ENCODE measurements around the gene ACTA2.

The ACTA2 gene

GRCh38 chr10:88923520-88923919 is 29.1 kb downstream of the ACTA2 start:
- no peak for TF ChIP-seq CTCF (IDR thresholded peaks at IDR 0.05)
- peaks cover 21% of the 10 kb centered on the region for H3K4me1 Mint-ChIP-seq
- no peaks in the 10 kb centered on the region for H3K9me3 Mint-ChIP-seq
- peak overlapping the region; percentile 14 for H3K27ac Mint-ChIP-seq
- no peaks in the 10 kb centered on the region for H3K36me3 Mint-ChIP-seq (ENCODE audit: low read depth)
- H3K27me3 Mint-ChIP-seq (ENCODE audit: low read depth, poor library complexity), result no peaks in the 10 kb centered on the region
- no peak overlapping the region for H3K4me3 Mint-ChIP-seq
- no peak for DNase-seq

GRCh38 chr10:88922041-88922440 is 30.5 kb downstream of the ACTA2 start:
- Mint-ChIP-seq H3K27me3 (ENCODE audit: low read depth, poor library complexity) (no peaks in the 10 kb centered on the region), H3K4me1 (peaks cover 15% of the 10 kb centered on the region), H3K27ac (no peak overlapping the region), H3K4me3 (no peak overlapping the region), H3K9me3 (no peaks in the 10 kb centered on the region), H3K36me3 (ENCODE audit: low read depth) (no peaks in the 10 kb centered on the region)
- TF ChIP-seq CTCF (IDR thresholded peaks at IDR 0.05), result no peak
- DNase-seq, result no peak

DNA sequence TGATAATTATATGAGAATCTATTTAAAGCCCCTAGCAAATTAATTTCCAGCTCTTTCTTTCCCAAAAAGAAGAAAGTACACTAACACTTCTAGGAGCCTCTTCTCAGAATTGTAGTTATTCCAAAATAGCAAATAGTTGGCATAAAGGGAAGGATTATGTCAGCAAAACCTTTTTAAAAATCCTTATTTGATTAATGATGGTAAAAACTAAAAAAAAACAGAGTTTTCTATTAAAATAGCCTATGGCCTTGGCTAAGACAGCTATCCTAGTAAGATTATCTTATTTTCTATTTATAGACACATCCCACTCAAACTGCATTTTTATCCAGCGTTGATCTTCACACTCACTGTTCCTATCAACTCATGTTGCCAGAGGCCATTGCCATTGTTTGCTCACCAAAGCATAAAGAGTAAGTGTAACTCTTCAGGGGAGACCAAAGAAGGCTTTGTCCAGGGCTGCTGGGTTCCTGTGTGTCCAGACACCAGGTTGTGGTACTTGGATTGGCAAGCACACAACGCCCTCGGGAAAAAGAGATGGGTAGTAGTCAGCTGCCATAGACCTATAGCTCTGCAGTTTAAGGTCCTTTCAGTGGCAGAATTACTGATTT is 31.5 kb downstream of the ACTA2 start:
- H3K27me3 Mint-ChIP-seq (ENCODE audit: low read depth, poor library complexity), result no peaks in the 10 kb centered on the region
- H3K9me3 Mint-ChIP-seq, result no peaks in the 10 kb centered on the region
- TF ChIP-seq CTCF (IDR thresholded peaks at IDR 0.05), result no peak
- H3K36me3 Mint-ChIP-seq (ENCODE audit: low read depth), result no peaks in the 10 kb centered on the region
- DNase-seq, result no peak
- no peak overlapping the region for H3K4me3 Mint-ChIP-seq
- H3K4me1 Mint-ChIP-seq, result peaks cover 12% of the 10 kb centered on the region
- H3K27ac Mint-ChIP-seq, result no peak overlapping the region

DNA sequence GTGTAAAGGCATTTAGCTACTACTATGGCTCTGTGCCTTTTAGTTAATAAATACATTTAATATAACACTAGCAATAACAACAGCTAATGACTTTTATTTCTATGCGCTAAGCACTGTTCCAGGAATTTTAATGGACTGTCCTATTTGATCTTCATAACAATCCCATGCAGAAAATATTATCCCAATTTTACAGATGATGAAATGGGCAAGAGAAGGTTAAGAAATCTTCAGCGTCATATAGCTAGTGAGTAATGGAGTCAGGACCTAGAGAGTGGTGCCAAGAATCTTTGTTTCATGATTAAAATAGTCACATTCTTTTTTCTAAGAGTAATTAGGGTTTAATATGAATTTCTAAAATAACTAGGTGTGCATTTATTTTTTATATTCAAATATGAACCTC is 32.4 kb downstream of the ACTA2 start:
- no peak overlapping the region for H3K27ac Mint-ChIP-seq
- no peak overlapping the region for H3K4me3 Mint-ChIP-seq
- TF ChIP-seq CTCF (IDR thresholded peaks at IDR 0.05), result no peak
- no peaks in the 10 kb centered on the region for H3K9me3 Mint-ChIP-seq
- H3K4me1 Mint-ChIP-seq, result peaks cover 12% of the 10 kb centered on the region
- DNase-seq, result no peak
- H3K36me3 Mint-ChIP-seq (ENCODE audit: low read depth), result no peaks in the 10 kb centered on the region
- no peaks in the 10 kb centered on the region for H3K27me3 Mint-ChIP-seq (ENCODE audit: low read depth, poor library complexity)

- Mint-ChIP-seq H3K27ac (no peak overlapping the region), H3K36me3 (ENCODE audit: low read depth) (no peaks in the 10 kb centered on the region), H3K27me3 (ENCODE audit: low read depth, poor library complexity) (no peaks in the 10 kb centered on the region), H3K9me3 (no peaks in the 10 kb centered on the region), H3K4me1 (peaks cover 7% of the 10 kb centered on the region), H3K4me3 (no peak overlapping the region)
- TF ChIP-seq CTCF (IDR thresholded peaks at IDR 0.05), result no peak
- DNase-seq, result no peak
Measured at GRCh38 chr10:88919041-88919440, 33.5 kb downstream of the ACTA2 start.

GRCh38 chr10:88918191-88918905 is 34.2 kb downstream of the ACTA2 start:
- Mint-ChIP-seq H3K36me3 (ENCODE audit: low read depth) (no peaks in the 10 kb centered on the region), H3K4me3 (no peak overlapping the region), H3K27me3 (ENCODE audit: low read depth, poor library complexity) (no peaks in the 10 kb centered on the region), H3K4me1 (peaks cover 5% of the 10 kb centered on the region), H3K9me3 (no peaks in the 10 kb centered on the region), H3K27ac (no peak overlapping the region)
- no peak for DNase-seq
- TF ChIP-seq CTCF (IDR thresholded peaks at IDR 0.05), result no peak
